ENCODE results near the gene PSIP1. TPM values are rescaled to one million over a fixed set of nuclear protein-coding genes. Genes with fewer than 3 reads are reported as not detected.
"Not testable (repeated sequence)": the region's sequence is repeated elsewhere in the genome, so short reads cannot be mapped to it uniquely, and the experiment has no call there.

Gene PSIP1
- total and polyA plus RNA-seq, 2 experiments from 2014 or later, result 77.6 to 101 TPM

GRCh38 chr9:15444141-15444540 is 66.6 kb downstream of the PSIP1 start:
- no peak for DNase-seq (ENCODE audit: low read depth in 1 of 2, low spot score in 1 of 2)

GRCh38 chr9:15442264-15442663 is 68.5 kb downstream of the PSIP1 start:
- H3K9me3 ChIP-seq (ENCODE audit: low read depth); H3K4me3 ChIP-seq; DNase-seq (ENCODE audit: low read depth in 1 of 2, low spot score in 1 of 2); H3K4me1 ChIP-seq (ENCODE audit: low read depth); H3K27me3 ChIP-seq; H3K27ac ChIP-seq: not testable (repeated sequence)
- peaks cover 45% of the 10 kb centered on the region for H3K36me3 ChIP-seq

More at GRCh38 chr9:15444141-15444540, 66.6 kb downstream of the PSIP1 start:
- no peak overlapping the region for H3K4me3 ChIP-seq
- H3K27ac ChIP-seq, result no peak overlapping the region
- TF ChIP-seq CTCF (IDR thresholded peaks at IDR 0.05; ENCODE audit: low read depth, low read length), result no peak
- no peaks in the 10 kb centered on the region for H3K9me3 ChIP-seq (ENCODE audit: low read depth)
- peaks cover 54% of the 10 kb centered on the region for H3K36me3 ChIP-seq
- H3K4me1 ChIP-seq (ENCODE audit: low read depth), result no peaks in the 10 kb centered on the region
- no peaks in the 10 kb centered on the region for H3K27me3 ChIP-seq

- not testable (repeated sequence) for DNase-seq (ENCODE audit: low read depth in 1 of 2, low spot score in 1 of 2); H3K27ac ChIP-seq; H3K9me3 ChIP-seq (ENCODE audit: low read depth); H3K4me1 ChIP-seq (ENCODE audit: low read depth); H3K27me3 ChIP-seq; H3K4me3 ChIP-seq
- H3K36me3 ChIP-seq, result peaks cover 42% of the 10 kb centered on the region
Observed at GRCh38 chr9:15441841-15442240, 68.9 kb downstream of the PSIP1 start.

- Histone ChIP-seq H3K27ac (no peak overlapping the region), H3K4me1 (ENCODE audit: low read depth) (no peaks in the 10 kb centered on the region), H3K36me3 (peaks cover 18% of the 10 kb centered on the region), H3K27me3 (no peaks in the 10 kb centered on the region), H3K9me3 (ENCODE audit: low read depth) (no peaks in the 10 kb centered on the region), H3K4me3 (no peak overlapping the region)
- no peak for TF ChIP-seq CTCF (IDR thresholded peaks at IDR 0.05; ENCODE audit: low read depth, low read length)
- no peak for DNase-seq (ENCODE audit: low read depth in 1 of 2, low spot score in 1 of 2)
Observed at GRCh38 chr9:15438891-15439290, 71.9 kb downstream of the PSIP1 start.

GRCh38 chr9:15433661-15434060 is 77.1 kb downstream of the PSIP1 start:
- H3K27ac ChIP-seq, result no peak overlapping the region
- H3K4me1 ChIP-seq (ENCODE audit: low read depth), result no peaks in the 10 kb centered on the region
- TF ChIP-seq CTCF (IDR thresholded peaks at IDR 0.05; ENCODE audit: low read depth, low read length), result no peak
- H3K36me3 ChIP-seq, result peaks cover 20% of the 10 kb centered on the region
- no peaks in the 10 kb centered on the region for H3K9me3 ChIP-seq (ENCODE audit: low read depth)
- no peak for DNase-seq (ENCODE audit: low read depth in 1 of 2, low spot score in 1 of 2)
- no peak overlapping the region for H3K4me3 ChIP-seq
- H3K27me3 ChIP-seq, result no peaks in the 10 kb centered on the region

- Histone ChIP-seq H3K27ac (no peak overlapping the region), H3K4me3 (no peak overlapping the region), H3K9me3 (ENCODE audit: low read depth) (no peaks in the 10 kb centered on the region), H3K27me3 (no peaks in the 10 kb centered on the region), H3K36me3 (peaks cover 20% of the 10 kb centered on the region), H3K4me1 (ENCODE audit: low read depth) (no peaks in the 10 kb centered on the region)
- TF ChIP-seq CTCF (IDR thresholded peaks at IDR 0.05; ENCODE audit: low read depth, low read length), result no peak
- DNase-seq (ENCODE audit: low read depth in 1 of 2, low spot score in 1 of 2), result no peak
Observed at GRCh38 chr9:15433191-15433590, 77.6 kb downstream of the PSIP1 start.

Data from cardiac muscle cell (in vitro differentiated cells and primary cell).